Activated CD8-positive, alpha-beta T cell treated with anti-CD3 and anti-CD28 coated beads for 36 hours (primary cell): Measurements from ENCODE around the gene GALNS. TPM values are rescaled to one million over a fixed set of nuclear protein-coding genes. Genes with fewer than 3 reads are reported as not detected.

ENCODE experiments used
- ATAC-seq: fragments of 200-7000 bp; cut with Tn5 transposase; one replicate; pipeline ENCODE4 v1.10.0; 2021; ENCODE audit warnings: mild to moderate bottlenecking, moderate library complexity
- CTCF ChIA-PET: fragments of 350-600 bp; sonication (Branson Sonifier 250); formaldehyde crosslinking; loops from one replicate; lab custom pipeline; 2021; ENCODE audit warnings: antibody characterized with exemption; lab: Charles Lee
- POLR2A ChIA-PET: fragments of 350-600 bp; sonication (Branson Sonifier 250); formaldehyde crosslinking; loops from one replicate; lab custom pipeline; 2021; ENCODE audit warnings: antibody characterized with exemption; lab: Charles Lee
- DNase-seq: peaks from one replicate; pipeline ENCODE4 v3.0.0-alpha.2; 2020
- H3K27ac Mint-ChIP-seq: one replicate; pipeline ENCODE4 v1.8.0; 2021; ENCODE audit warnings: mild to moderate bottlenecking, mixed read lengths
- H3K27me3 Mint-ChIP-seq: one replicate; pipeline ENCODE4 v1.8.0; 2021; ENCODE audit warnings: mixed read lengths
- H3K36me3 Mint-ChIP-seq: one replicate; pipeline ENCODE4 v1.8.0; 2021; ENCODE audit warnings: low read depth, mixed read lengths
- H3K4me1 Mint-ChIP-seq: one replicate; pipeline ENCODE4 v1.8.0; 2021; ENCODE audit warnings: low read depth, mixed read lengths
- H3K4me3 Mint-ChIP-seq: one replicate; pipeline ENCODE4 v1.8.0; 2021; ENCODE audit warnings: mild to moderate bottlenecking, moderate library complexity, mixed read lengths
- H3K9me3 Mint-ChIP-seq: one replicate; pipeline ENCODE4 v1.8.0; 2021; ENCODE audit warnings: mixed read lengths
- intact Hi-C: fragments of 100-400 bp; cut with micrococcal nuclease; formaldehyde crosslinking; loops from one replicate; pipeline ENCODE4 v1.10.0; 2022
- total RNA-seq, 2 experiments: library from RNA; stranded (reverse); gene quantifications; one replicate each; pipeline ENCODE4 v1.2.3, GENCODE V29; 2021
- TF ChIP-seq, protein P1 (sequence below): fragments of 200-600 bp; IDR thresholded peaks from one replicate; pipeline ENCODE4 v1.8.0; 2022; ENCODE audit warnings: antibody characterized with exemption, mild to moderate bottlenecking

Gene GALNS
- total RNA-seq, 2 experiments from 2014 or later, result 24.5 to 25.4 TPM

DNA sequence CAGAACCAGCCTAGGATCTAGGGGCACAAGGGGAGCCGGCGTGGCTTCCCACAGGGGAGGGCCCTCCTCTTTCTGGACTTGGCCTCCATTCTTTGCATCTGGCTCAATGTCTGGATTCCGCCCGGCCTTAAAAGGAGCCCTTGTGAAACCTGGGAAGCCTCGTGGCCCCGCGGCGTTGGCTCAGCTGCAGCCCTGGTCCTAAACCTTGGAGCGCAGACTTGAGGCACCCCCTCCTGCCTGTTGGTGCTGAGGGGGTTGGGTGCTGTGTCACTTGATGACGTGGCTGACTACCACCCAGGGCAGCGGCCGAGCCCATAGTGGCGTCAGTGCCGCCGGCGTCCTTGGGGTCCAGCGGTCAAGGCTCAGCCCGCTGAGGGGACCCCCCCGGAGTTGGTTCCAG lies 4.6 kb upstream of the GALNS start:
- H3K9me3 Mint-ChIP-seq, result no peaks in the 10 kb centered on the region
- ATAC-seq, result no peak
- peaks cover 11% of the 10 kb centered on the region for H3K4me1 Mint-ChIP-seq
- DNase-seq, result no peak
- no peaks in the 10 kb centered on the region for H3K27me3 Mint-ChIP-seq
- H3K4me3 Mint-ChIP-seq, result no peak overlapping the region
- ChIA-PET CTCF (no interaction called here), POLR2A (no interaction called here)
- no peak overlapping the region for H3K27ac Mint-ChIP-seq
- TF ChIP-seq, protein P1, sequence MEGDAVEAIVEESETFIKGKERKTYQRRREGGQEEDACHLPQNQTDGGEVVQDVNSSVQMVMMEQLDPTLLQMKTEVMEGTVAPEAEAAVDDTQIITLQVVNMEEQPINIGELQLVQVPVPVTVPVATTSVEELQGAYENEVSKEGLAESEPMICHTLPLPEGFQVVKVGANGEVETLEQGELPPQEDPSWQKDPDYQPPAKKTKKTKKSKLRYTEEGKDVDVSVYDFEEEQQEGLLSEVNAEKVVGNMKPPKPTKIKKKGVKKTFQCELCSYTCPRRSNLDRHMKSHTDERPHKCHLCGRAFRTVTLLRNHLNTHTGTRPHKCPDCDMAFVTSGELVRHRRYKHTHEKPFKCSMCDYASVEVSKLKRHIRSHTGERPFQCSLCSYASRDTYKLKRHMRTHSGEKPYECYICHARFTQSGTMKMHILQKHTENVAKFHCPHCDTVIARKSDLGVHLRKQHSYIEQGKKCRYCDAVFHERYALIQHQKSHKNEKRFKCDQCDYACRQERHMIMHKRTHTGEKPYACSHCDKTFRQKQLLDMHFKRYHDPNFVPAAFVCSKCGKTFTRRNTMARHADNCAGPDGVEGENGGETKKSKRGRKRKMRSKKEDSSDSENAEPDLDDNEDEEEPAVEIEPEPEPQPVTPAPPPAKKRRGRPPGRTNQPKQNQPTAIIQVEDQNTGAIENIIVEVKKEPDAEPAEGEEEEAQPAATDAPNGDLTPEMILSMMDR, result no peak
- H3K36me3 Mint-ChIP-seq, result peaks cover 12% of the 10 kb centered on the region
- intact Hi-C loops, result no loop called here

DNA sequence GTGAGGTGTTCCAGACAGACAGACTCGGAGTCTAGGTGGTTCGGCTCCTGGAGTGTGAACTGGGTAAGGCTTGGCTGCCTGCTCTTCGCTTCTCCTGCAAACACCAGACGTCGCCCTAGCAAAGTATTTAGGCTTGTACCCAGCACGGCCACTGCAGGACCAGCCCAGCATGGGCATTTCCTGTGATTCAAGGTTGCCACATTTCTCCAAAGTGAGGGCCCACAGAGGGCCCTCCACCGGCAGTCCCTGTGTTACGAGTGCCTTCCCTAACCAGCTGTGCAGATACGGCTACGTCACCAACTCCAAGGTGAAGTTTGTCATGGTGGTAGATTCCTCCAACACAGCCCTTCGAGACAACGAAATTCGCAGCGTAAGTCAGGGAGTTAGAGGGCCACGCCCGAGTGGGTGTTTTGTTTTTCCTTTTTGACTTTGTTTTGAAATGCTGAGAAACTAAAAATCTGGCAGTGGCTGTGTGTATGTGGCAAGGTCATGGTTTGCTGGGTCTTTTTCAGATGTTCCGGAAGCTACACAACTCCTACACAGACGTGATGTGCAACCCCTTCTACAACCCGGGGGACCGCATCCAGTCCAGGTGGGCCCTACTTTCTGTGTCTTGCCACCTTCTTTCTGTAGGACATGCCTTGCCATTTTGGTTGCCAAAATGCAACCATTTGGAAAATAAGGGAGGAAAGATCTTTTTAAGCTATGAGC lies 2.8 kb upstream of the GALNS start:
- DNase-seq, result no peak
- no peak for ATAC-seq
- Mint-ChIP-seq H3K4me1 (peaks cover 25% of the 10 kb centered on the region), H3K4me3 (no peak overlapping the region), H3K27ac (no peak overlapping the region), H3K27me3 (no peaks in the 10 kb centered on the region), H3K36me3 (peaks cover 12% of the 10 kb centered on the region), H3K9me3 (no peaks in the 10 kb centered on the region)
- intact Hi-C loops, result no loop called here
- POLR2A ChIA-PET, result no interaction called here
- TF ChIP-seq, protein P1, result no peak
- CTCF ChIA-PET, result interaction anchor here (1.4 to 1.5 kb wide), 2 partner anchors 13 to 345 kb away, joined by 3 to 5 read pairs; no protein-coding TSS in a partner anchor

DNA sequence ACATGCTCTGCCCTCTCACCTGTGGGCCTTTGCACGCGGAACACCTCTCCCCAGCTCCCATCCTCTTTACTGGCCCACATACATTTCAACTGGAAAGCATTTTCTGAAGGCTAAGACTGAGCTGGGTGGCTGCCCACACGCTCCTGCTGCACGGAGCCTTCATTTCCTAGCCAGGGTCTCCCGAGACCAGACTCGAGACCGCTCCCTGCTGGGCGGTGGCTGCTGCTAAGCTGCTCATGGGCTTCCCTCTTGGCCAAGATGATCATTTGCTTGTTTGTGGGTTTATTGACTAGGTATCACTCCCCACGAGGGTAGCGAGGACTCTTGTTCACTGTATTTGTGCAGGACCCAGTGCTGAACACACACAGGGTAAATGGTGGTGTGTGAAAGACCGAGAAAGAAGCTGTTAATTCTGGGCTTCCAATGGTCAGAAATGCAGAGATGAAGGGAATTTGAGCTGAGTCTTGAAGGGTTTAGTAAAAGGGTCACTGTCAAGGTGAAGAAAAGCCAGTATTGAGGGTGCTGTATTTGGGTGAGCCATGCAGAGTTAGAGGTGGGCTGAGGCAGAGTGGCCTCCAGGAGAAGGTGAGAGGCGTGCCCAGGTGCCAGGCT lies 1.1 kb upstream of the GALNS start:
- H3K9me3 Mint-ChIP-seq, result no peaks in the 10 kb centered on the region
- peaks cover 29% of the 10 kb centered on the region for H3K4me1 Mint-ChIP-seq
- intact Hi-C loops, result no loop called here
- TF ChIP-seq, protein P1, result peak; percentile 73
- peaks cover 12% of the 10 kb centered on the region for H3K36me3 Mint-ChIP-seq
- peak; percentile 64 for ATAC-seq
- no peaks in the 10 kb centered on the region for H3K27me3 Mint-ChIP-seq
- H3K27ac Mint-ChIP-seq, result peak overlapping the region; percentile 87
- H3K4me3 Mint-ChIP-seq, result peak overlapping the region; percentile 92
- CTCF ChIA-PET, result interaction anchor here (0.8 to 2.8 kb wide), 24 partner anchors 11 to 358 kb away, joined by 3 to 66 read pairs (median 4); partner anchors contain the start of gene APRT
- peak; percentile 87 for DNase-seq
- POLR2A ChIA-PET, result interaction anchor here (0.7 to 2.2 kb wide), 13 partner anchors 9 to 329 kb away, joined by 3 to 10 read pairs (median 3); partner anchors contain the start of genes CDT1 and MVD

DNA sequence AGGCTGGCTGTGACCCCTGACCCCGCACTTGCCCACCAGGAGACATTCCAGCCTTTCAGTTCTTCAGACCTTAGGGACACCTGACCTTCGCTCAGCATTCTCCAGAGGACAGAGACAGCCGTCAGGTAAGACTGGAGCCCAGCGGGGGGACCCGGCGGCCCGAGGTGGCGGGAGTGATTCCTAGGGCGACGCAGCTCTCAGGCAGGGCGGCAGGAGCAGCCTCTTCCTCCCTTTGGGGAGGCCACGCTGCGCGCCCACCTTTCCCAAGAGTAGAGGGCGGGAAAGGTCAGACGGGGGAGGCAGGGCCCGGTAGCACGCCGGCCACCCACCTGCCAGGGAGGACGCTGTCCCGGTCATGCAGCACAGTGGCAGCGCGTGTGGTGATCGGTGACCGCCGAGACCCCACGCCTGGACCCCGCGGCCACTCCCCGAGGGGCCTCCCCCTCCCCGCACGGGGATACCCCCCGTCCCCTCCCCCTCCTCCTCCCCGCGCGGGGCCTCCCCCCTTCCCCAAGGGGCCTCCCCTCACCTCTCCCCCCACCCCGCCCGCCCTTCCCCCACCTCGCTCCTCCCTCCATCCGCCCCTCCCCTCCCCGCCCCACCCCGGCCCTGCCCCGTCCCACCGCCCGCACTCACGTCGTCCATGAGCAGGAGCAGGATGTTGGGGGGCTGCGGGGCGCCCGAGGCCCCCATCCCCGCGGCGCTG lies 472 bp downstream of the GALNS start:
- H3K4me1 Mint-ChIP-seq, result peaks cover 31% of the 10 kb centered on the region
- no peaks in the 10 kb centered on the region for H3K9me3 Mint-ChIP-seq
- H3K27ac Mint-ChIP-seq, result peak overlapping the region; percentile 46
- H3K36me3 Mint-ChIP-seq, result peaks cover 16% of the 10 kb centered on the region
- H3K27me3 Mint-ChIP-seq, result no peaks in the 10 kb centered on the region
- DNase-seq, result peak; percentile 23
- H3K4me3 Mint-ChIP-seq, result peak overlapping the region; percentile 92
- ChIA-PET CTCF (interaction anchor here (1.0 to 2.8 kb wide), 10 partner anchors 10 to 241 kb away, joined by 3 to 66 read pairs (median 4); partner anchors contain the start of gene APRT), POLR2A (interaction anchor here (0.7 to 2.2 kb wide), 4 partner anchors 11 to 46 kb away, joined by 3 to 10 read pairs (median 5); no protein-coding TSS in a partner anchor)
- TF ChIP-seq, protein P1, result no peak
- ATAC-seq, result peak; percentile 42
- intact Hi-C loops, result no loop called here
